Mesenchymal stem cell (in vitro differentiated cells and primary cell): ENCODE measurements around the gene BABAM2.
A peak's percentile ranks its signal among the peaks of the same experiment; 100 is the strongest.

Experiments used
- DNase-seq: peaks from one replicate; pipeline ENCODE4 v3.0.0-alpha.2; 2013
- H2AFZ ChIP-seq: one replicate; pipeline ENCODE4 v1.6.1; 2013; ENCODE audit warnings: low read depth, mild to moderate bottlenecking, control low read depth, inconsistent platforms, low read length, moderate library complexity
- H2AK5ac ChIP-seq: 2 replicates; pipeline ENCODE4 v1.6.1; 2013; ENCODE audit warnings: low read length, moderate library complexity, mild to moderate bottlenecking, inconsistent platforms; ENCODE audit not compliant: severe bottlenecking
- H2BK120ac ChIP-seq: one replicate; pipeline ENCODE4 v1.6.1; 2013; ENCODE audit warnings: low read depth, mild to moderate bottlenecking, inconsistent platforms, low read length, moderate library complexity
- H2BK12ac ChIP-seq, 2 experiments: one replicate each; pipeline ENCODE4 v1.6.1; 2013; ENCODE audit warnings: inconsistent platforms in 2 of 2, low read length in 2 of 2, mild to moderate bottlenecking in 2 of 2, moderate library complexity in 2 of 2, control low read depth in 1 of 2
- H2BK15ac ChIP-seq: one replicate; pipeline ENCODE4 v1.6.1; 2013; ENCODE audit warnings: mild to moderate bottlenecking, low read depth, inconsistent platforms; ENCODE audit not compliant: poor library complexity, severe bottlenecking
- H2BK5ac ChIP-seq: 2 replicates; pipeline ENCODE4 v1.6.1; 2013; ENCODE audit warnings: low read depth, mild to moderate bottlenecking, low read length, control low read depth, inconsistent platforms; ENCODE audit not compliant: poor library complexity, severe bottlenecking
- H3K14ac ChIP-seq, 2 experiments: one replicate each; pipeline ENCODE4 v1.6.1; 2013; ENCODE audit warnings: inconsistent platforms in 2 of 2, low read length in 2 of 2, control low read depth in 1 of 2, mild to moderate bottlenecking in 1 of 2, moderate library complexity in 1 of 2
- H3K18ac ChIP-seq, 2 experiments: one replicate each; pipeline ENCODE4 v1.6.1; 2013; ENCODE audit warnings: inconsistent platforms in 2 of 2, low read length in 2 of 2, control low read depth in 1 of 2, low read depth in 1 of 2, mild to moderate bottlenecking in 1 of 2
- H3K23ac ChIP-seq, 2 experiments: one replicate each; pipeline ENCODE4 v1.6.1; 2013; ENCODE audit warnings: inconsistent platforms in 2 of 2, low read length in 2 of 2, mild to moderate bottlenecking in 2 of 2, moderate library complexity in 2 of 2, control low read depth in 1 of 2
- H3K27ac ChIP-seq: 2 replicates; pipeline ENCODE4 v1.5.1; 2013; ENCODE audit warnings: mild to moderate bottlenecking, moderate library complexity, low read length, control low read depth, inconsistent platforms; ENCODE audit not compliant: poor library complexity, severe bottlenecking
- H3K27me3 ChIP-seq, 2 experiments: 2 replicates each; pipeline versions ENCODE4 v1.6.1 to v1.7.0; 2013; ENCODE audit warnings: low read length in 2 of 2, mild to moderate bottlenecking in 2 of 2, moderate library complexity in 2 of 2, control low read depth in 1 of 2, inconsistent platforms in 1 of 2; ENCODE audit not compliant: control insufficient read depth in 1 of 2, insufficient read depth in 1 of 2
- H3K36me3 ChIP-seq, 2 experiments: 2 replicates each; pipeline versions ENCODE4 v1.6.1 to v1.7.0; 2013; ENCODE audit warnings: low read length in 2 of 2, control low read depth in 1 of 2, inconsistent platforms in 1 of 2, low read depth in 1 of 2, mild to moderate bottlenecking in 1 of 2; ENCODE audit not compliant: insufficient read depth in 2 of 2, control insufficient read depth in 1 of 2
- H3K4ac ChIP-seq, 2 experiments: one replicate each; pipeline ENCODE4 v1.6.1; 2013; ENCODE audit warnings: inconsistent platforms in 2 of 2, low read length in 2 of 2, mild to moderate bottlenecking in 2 of 2, moderate library complexity in 2 of 2, control low read depth in 1 of 2, low read depth in 1 of 2
- H3K4me1 ChIP-seq: 2 replicates; pipeline ENCODE4 v1.6.1; 2013; ENCODE audit warnings: low read depth, low read length, control low read depth; ENCODE audit not compliant: control insufficient read depth, insufficient read depth
- H3K4me2 ChIP-seq: 2 replicates; pipeline ENCODE4 v1.6.1; 2013; ENCODE audit warnings: low read length, mild to moderate bottlenecking, inconsistent platforms; ENCODE audit not compliant: poor library complexity, severe bottlenecking
- H3K4me3 ChIP-seq, 2 experiments: 2 replicates each; pipeline versions ENCODE4 v1.5.1 to v1.7.0; 2013; ENCODE audit warnings: low read length in 2 of 2, mild to moderate bottlenecking in 2 of 2, control low read depth in 1 of 2, low read depth in 1 of 2; ENCODE audit not compliant: insufficient read depth in 1 of 2
- H3K79me1 ChIP-seq: replicated peaks from 2 replicates; pipeline ENCODE4 v1.6.1; 2013; ENCODE audit warnings: mild to moderate bottlenecking, control low read depth, low read length, inconsistent platforms; ENCODE audit not compliant: poor library complexity, severe bottlenecking
- H3K9ac ChIP-seq: 2 replicates; pipeline ENCODE4 v1.7.0; 2013; ENCODE audit warnings: mild to moderate bottlenecking, low read length, moderate library complexity
- H3K9me3 ChIP-seq: 2 replicates; pipeline ENCODE4 v1.7.0; 2013; ENCODE audit warnings: mild to moderate bottlenecking, low read length; ENCODE audit not compliant: control insufficient read depth
- H4K8ac ChIP-seq: one replicate; pipeline ENCODE4 v1.6.1; 2013; ENCODE audit warnings: inconsistent platforms, mild to moderate bottlenecking, low read length, moderate library complexity
- H4K91ac ChIP-seq: one replicate; pipeline ENCODE4 v1.6.1; 2013; ENCODE audit warnings: mild to moderate bottlenecking, low read length, inconsistent platforms
- WGBS: methylation state at CpG from one replicate; pipeline ENCODE4 v1.1.7; 2013; ENCODE audit warnings: mixed read lengths; 5-methylcytosine and 5-hydroxymethylcytosine counted together

The BABAM2 gene

GRCh38 chr2:27996156-27996922 is 105.8 kb downstream of the BABAM2 start:
- Histone ChIP-seq H4K91ac (no peak overlapping the region), H3K9me3 (no peaks in the 10 kb centered on the region)
- WGBS, result 32% methylated on average over 5 of the region's 5 CpGs

GRCh38 chr2:28000287-28000686 is 109.8 kb downstream of the BABAM2 start:
- Histone ChIP-seq H2BK5ac (no peak overlapping the region), H3K27ac (no peak overlapping the region), H3K4me2 (no peak overlapping the region), H3K9me3 (no peaks in the 10 kb centered on the region), H3K36me3 (peaks cover 0 to 8% of the 10 kb centered on the region in 2 experiments), H3K4me1 (peaks cover 2% of the 10 kb centered on the region), H3K4ac (no peak overlapping the region), H3K27me3 (no peaks in the 10 kb centered on the region), H3K18ac (no peak overlapping the region), H2AFZ (no peak overlapping the region), H2BK120ac (no peak overlapping the region), H3K23ac (no peak overlapping the region), H4K91ac (no peak overlapping the region), H3K9ac (no peak overlapping the region), H3K4me3 (no peak overlapping the region), H2AK5ac (no peak overlapping the region), H4K8ac (no peak overlapping the region), H3K14ac (no peak overlapping the region), H2BK15ac (no peak overlapping the region), H3K79me1 (peaks cover 11% of the 10 kb centered on the region), H2BK12ac (no peak overlapping the region)
- DNase-seq, result no peak

More at GRCh38 chr2:27996156-27996922, 105.8 kb downstream of the BABAM2 start:
- no peak overlapping the region for H3K9ac ChIP-seq
- peak; percentile 52 for DNase-seq
- H3K79me1 ChIP-seq, result peaks cover 11% of the 10 kb centered on the region
- no peak overlapping the region for H3K4me2 ChIP-seq
- no peak overlapping the region for H2BK5ac ChIP-seq
- H2AK5ac ChIP-seq, result peak overlapping the region; percentile 9
- no peak overlapping the region for H3K4ac ChIP-seq
- H3K14ac ChIP-seq, result no peak overlapping the region
- H3K36me3 ChIP-seq, result peaks cover 3 to 8% of the 10 kb centered on the region in 2 experiments
- H2BK15ac ChIP-seq, result no peak overlapping the region
- no peak overlapping the region for H3K4me3 ChIP-seq
- no peak overlapping the region for H3K23ac ChIP-seq
- H2BK12ac ChIP-seq, result peak overlapping the region in 1 of 2 experiments; percentile 57
- H3K18ac ChIP-seq, result peak overlapping the region in 1 of 2 experiments; percentile 6
- no peak overlapping the region for H2AFZ ChIP-seq
- no peaks in the 10 kb centered on the region for H3K27me3 ChIP-seq
- H2BK120ac ChIP-seq, result no peak overlapping the region
- H3K27ac ChIP-seq, result no peak overlapping the region
- H4K8ac ChIP-seq, result no peak overlapping the region
- H3K4me1 ChIP-seq, result peaks cover 1% of the 10 kb centered on the region

- Histone ChIP-seq H3K18ac (no peak overlapping the region), H3K4me1 (peaks cover 2% of the 10 kb centered on the region), H3K9ac (no peak overlapping the region), H2AFZ (no peak overlapping the region), H3K79me1 (peaks cover 8% of the 10 kb centered on the region), H3K36me3 (no peaks in the 10 kb centered on the region), H2BK120ac (no peak overlapping the region), H2BK5ac (no peak overlapping the region), H3K27ac (no peak overlapping the region), H3K14ac (no peak overlapping the region), H2AK5ac (no peak overlapping the region), H3K4me3 (no peak overlapping the region), H2BK12ac (no peak overlapping the region), H3K27me3 (no peaks in the 10 kb centered on the region), H3K4ac (no peak overlapping the region), H2BK15ac (no peak overlapping the region), H3K23ac (no peak overlapping the region), H3K4me2 (no peak overlapping the region), H4K91ac (no peak overlapping the region), H4K8ac (no peak overlapping the region), H3K9me3 (no peaks in the 10 kb centered on the region)
- WGBS, result 100% methylated on average over 2 of the region's 2 CpGs
- DNase-seq, result no peak
Observed at GRCh38 chr2:28002181-28002580, 111.7 kb downstream of the BABAM2 start.

- no peak overlapping the region for H2AFZ ChIP-seq
- H3K4me1 ChIP-seq, result peaks cover 2% of the 10 kb centered on the region
- no peak overlapping the region for H4K8ac ChIP-seq
- H3K9me3 ChIP-seq, result no peaks in the 10 kb centered on the region
- H3K14ac ChIP-seq, result no peak overlapping the region
- no peak overlapping the region for H3K27ac ChIP-seq
- H3K9ac ChIP-seq, result peak overlapping the region; percentile 30
- no peak overlapping the region for H2BK120ac ChIP-seq
- peak; percentile 74 for DNase-seq
- no peak overlapping the region for H2BK15ac ChIP-seq
- H4K91ac ChIP-seq, result no peak overlapping the region
- H3K4ac ChIP-seq, result no peak overlapping the region
- no peak overlapping the region for H3K23ac ChIP-seq
- H3K79me1 ChIP-seq, result peaks cover 15% of the 10 kb centered on the region
- no peak overlapping the region for H2AK5ac ChIP-seq
- no peak overlapping the region for H2BK12ac ChIP-seq
- H3K4me3 ChIP-seq, result no peak overlapping the region
- no peak overlapping the region for H2BK5ac ChIP-seq
- no peaks in the 10 kb centered on the region for H3K27me3 ChIP-seq
- H3K36me3 ChIP-seq, result peaks cover 0 to 8% of the 10 kb centered on the region in 2 experiments
- no peak overlapping the region for H3K4me2 ChIP-seq
- H3K18ac ChIP-seq, result no peak overlapping the region
- WGBS, result 0% methylated on average over 1 of the region's 2 CpGs
Observed at GRCh38 chr2:28004086-28004485, 113.6 kb downstream of the BABAM2 start.
